Measurements from ENCODE around the gene THBD.
A peak's percentile ranks its signal among the peaks of the same experiment; 100 is the strongest.

DNA sequence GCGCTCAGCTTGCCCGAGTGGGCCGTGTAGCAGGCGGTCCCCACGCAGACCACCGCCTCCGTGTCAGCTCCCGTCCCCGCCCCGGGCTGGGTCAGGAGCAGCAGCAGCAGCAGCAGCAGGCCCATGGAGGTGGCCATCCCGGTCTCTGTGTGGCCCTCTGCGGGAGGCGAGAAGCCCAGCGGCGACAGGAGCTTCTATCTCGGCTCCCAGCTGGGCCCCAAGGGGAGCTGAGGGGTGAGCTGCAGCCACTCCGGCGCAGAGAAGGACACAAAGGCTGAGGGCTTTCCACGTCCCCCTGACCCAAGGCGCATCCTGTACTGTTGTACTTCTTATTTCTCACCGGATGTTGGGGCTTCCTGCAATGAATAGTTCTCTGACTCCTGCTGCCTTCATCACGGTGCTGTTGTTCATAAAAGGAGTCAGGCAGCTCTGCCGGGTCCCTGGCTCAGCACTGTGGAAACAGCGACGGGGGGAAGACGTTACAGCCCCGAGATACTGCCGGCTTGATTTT, 36.6 kb upstream of the THBD start, which contains the start of gene CD93:
- TF ChIP-seq, protein P1, sequence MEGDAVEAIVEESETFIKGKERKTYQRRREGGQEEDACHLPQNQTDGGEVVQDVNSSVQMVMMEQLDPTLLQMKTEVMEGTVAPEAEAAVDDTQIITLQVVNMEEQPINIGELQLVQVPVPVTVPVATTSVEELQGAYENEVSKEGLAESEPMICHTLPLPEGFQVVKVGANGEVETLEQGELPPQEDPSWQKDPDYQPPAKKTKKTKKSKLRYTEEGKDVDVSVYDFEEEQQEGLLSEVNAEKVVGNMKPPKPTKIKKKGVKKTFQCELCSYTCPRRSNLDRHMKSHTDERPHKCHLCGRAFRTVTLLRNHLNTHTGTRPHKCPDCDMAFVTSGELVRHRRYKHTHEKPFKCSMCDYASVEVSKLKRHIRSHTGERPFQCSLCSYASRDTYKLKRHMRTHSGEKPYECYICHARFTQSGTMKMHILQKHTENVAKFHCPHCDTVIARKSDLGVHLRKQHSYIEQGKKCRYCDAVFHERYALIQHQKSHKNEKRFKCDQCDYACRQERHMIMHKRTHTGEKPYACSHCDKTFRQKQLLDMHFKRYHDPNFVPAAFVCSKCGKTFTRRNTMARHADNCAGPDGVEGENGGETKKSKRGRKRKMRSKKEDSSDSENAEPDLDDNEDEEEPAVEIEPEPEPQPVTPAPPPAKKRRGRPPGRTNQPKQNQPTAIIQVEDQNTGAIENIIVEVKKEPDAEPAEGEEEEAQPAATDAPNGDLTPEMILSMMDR (IDR thresholded peaks at IDR 0.05 in 8 of 11, conservative IDR thresholded peaks at IDR 0.05 in 3 of 11), result no peak
- TF ChIP-seq POLR2A (IDR thresholded peaks at IDR 0.05) (peak in 1 of 3 donors; percentile 5), POLR2AphosphoS5 (IDR thresholded peaks at IDR 0.05) (peak; percentile 75 to 78 (median 77))

Data from spleen (tissue), 7 donors.